K562 (cell line): ENCODE data around the gene GLRA2. TPM values are rescaled to one million over a fixed set of nuclear protein-coding genes. Genes with fewer than 3 reads are reported as not detected.

Experiments used
- ATAC-seq: fragments of 200-7000 bp; cut with Tn5 transposase; 3 replicates; pipeline ENCODE4 v1.9.1; 2020; ENCODE audit warnings: moderate library complexity
- BruUV-seq: library from RNA; stranded (reverse); fragments of 400-500 nt; replicated peaks from 2 replicates; lab custom pipeline; 2021; lab: Mats Ljungman, UMichigan
- CTCF ChIA-PET: fragments of 300-600 bp; formaldehyde crosslinking; extraction: SDS; loops from one replicate; lab custom pipeline; 2021; ENCODE audit warnings: low intra/inter-chr PET ratio; lab: Yijun Ruan, JAX
- POLR2A ChIA-PET: fragments of 300-600, 350-650 bp; sonication (Branson Sonifier 250); formaldehyde crosslinking; extraction: SDS; loops from one replicate; lab custom pipeline; 2021; ENCODE audit warnings: antibody characterized with exemption, inconsistent platforms; lab: Yijun Ruan, JAX
- DNase-seq, 4 experiments: peaks; one replicate each; pipeline versions ENCODE4 v3.0.0 to v3.0.0-alpha.2; 2011 to 2018; ENCODE audit warnings: low spot score in 3 of 4, mixed read lengths in 3 of 4; ENCODE audit errors: extremely low read depth in 1 of 4
- FAIRE-seq: peaks from 2 replicates; lab custom pipeline; 2011; peaks lifted over from hg19 to GRCh38; lab: Jason Lieb, UNC
- H2AFZ ChIP-seq: 2 replicates; pipeline ENCODE4 v1.6.0; 2011; ENCODE audit warnings: low read depth, low read length, control low read depth, inconsistent platforms
- H3K27ac ChIP-seq: fragments of 200-600 bp; 3 replicates; pipeline ENCODE4 v1.8.0; 2011; ENCODE audit warnings: low read depth, mild to moderate bottlenecking, control low read depth, inconsistent platforms, low read length, moderate library complexity, mixed read lengths; ENCODE audit errors: extremely low read depth
- H3K27me3 ChIP-seq, 2 experiments: fragments of 300-600 bp in 1 of 2; 2 replicates in 1 of 2; 3 replicates in 1 of 2; pipeline versions ENCODE4 v1.6.0 to v1.8.0; 2011; ENCODE audit warnings: inconsistent platforms in 2 of 2, low read length in 2 of 2, mild to moderate bottlenecking in 1 of 2, mixed read lengths in 1 of 2, moderate library complexity in 1 of 2; ENCODE audit not compliant: control insufficient read depth in 2 of 2, insufficient read depth in 2 of 2
- H3K36me3 ChIP-seq: fragments of 300-600 bp; 3 replicates; pipeline ENCODE4 v1.8.0; 2011; ENCODE audit warnings: mild to moderate bottlenecking, low read length, inconsistent platforms; ENCODE audit not compliant: control insufficient read depth, insufficient read depth
- H3K4me1 ChIP-seq, 2 experiments: fragments of 200-600 bp in 1 of 2; replicated peaks in 1 of 2; 2 replicates in 1 of 2; 3 replicates in 1 of 2; pipeline versions ENCODE4 v1.5.1 to v1.8.0; 2011; ENCODE audit warnings: inconsistent platforms in 2 of 2, low read length in 2 of 2, mild to moderate bottlenecking in 1 of 2, mixed read lengths in 1 of 2, moderate library complexity in 1 of 2; ENCODE audit not compliant: control insufficient read depth in 2 of 2, insufficient read depth in 2 of 2
- H3K4me2 ChIP-seq: 2 replicates; pipeline ENCODE4 v1.6.1; 2011; ENCODE audit warnings: low read length, control low read depth, inconsistent platforms, mixed read lengths; ENCODE audit not compliant: insufficient read depth
- H3K4me3 ChIP-seq: fragments of 200-600 bp; sonication (generic), shearing (Covaris generic); 2 replicates; pipeline ENCODE4 v1.5.1; 2016; ENCODE audit warnings: control low read depth, inconsistent platforms
- H3K79me2 ChIP-seq: fragments of 200-600 bp; 3 replicates; pipeline ENCODE4 v1.8.0; 2011; ENCODE audit warnings: low read length, inconsistent platforms; ENCODE audit not compliant: control insufficient read depth, insufficient read depth
- H3K9ac ChIP-seq, 2 experiments: 2 replicates each; pipeline versions ENCODE4 v1.6.0 to v1.6.1; 2011; ENCODE audit warnings: low read depth in 2 of 2, low read length in 2 of 2, control low read depth in 1 of 2, inconsistent platforms in 1 of 2, mild to moderate bottlenecking in 1 of 2, mixed read lengths in 1 of 2; ENCODE audit not compliant: insufficient read depth in 1 of 2
- H3K9me1 ChIP-seq: one replicate; pipeline ENCODE4 v1.6.0; 2011; ENCODE audit warnings: inconsistent platforms, mild to moderate bottlenecking, low read length, moderate library complexity; ENCODE audit not compliant: control insufficient read depth, insufficient read depth
- H3K9me3 ChIP-seq: replicated peaks from 2 replicates; pipeline ENCODE4 v1.5.1; 2011; ENCODE audit warnings: low read depth, low read length, inconsistent platforms; ENCODE audit not compliant: control insufficient read depth, insufficient read depth
- H4K20me1 ChIP-seq: replicated peaks from 2 replicates; pipeline ENCODE4 v1.6.1; 2011; ENCODE audit warnings: low read length, inconsistent platforms, mixed read lengths; ENCODE audit not compliant: control insufficient read depth, insufficient read depth
- ARID3B ChIP-seq: fragments of 250-450 bp; sonication (Bioruptor Pico); IDR thresholded peaks from 2 replicates; pipeline ENCODE4 v1.4.0; 2020; ENCODE audit warnings: borderline replicate concordance
- BCOR ChIP-seq: fragments of 450-650 bp; IDR thresholded peaks from 2 replicates; pipeline ENCODE4 v1.6.1; 2016
- SAFB2 ChIP-seq: fragments of 200-400 bp; formaldehyde crosslinking; IDR thresholded peaks from 2 replicates; pipeline ENCODE4 v1.6.1; 2018; ENCODE audit warnings: borderline replicate concordance, low read length, low read depth, moderate library complexity; ENCODE audit not compliant: severe bottlenecking
- SIX5 ChIP-seq, 2 experiments: IDR thresholded peaks; 2 replicates each; pipeline ENCODE4 v1.6.1; 2011; ENCODE audit warnings: low read length in 2 of 2, borderline replicate concordance in 1 of 2, low read depth in 1 of 2, mild to moderate bottlenecking in 1 of 2, moderate library complexity in 1 of 2; ENCODE audit not compliant: insufficient read depth in 1 of 2
- STAT5A ChIP-seq: IDR thresholded peaks from 2 replicates; pipeline ENCODE4 v1.6.1; 2012; ENCODE audit warnings: low read length, inconsistent platforms, borderline replicate concordance
- ZBTB12 ChIP-seq: fragments of 250-450 bp; sonication (Bioruptor Pico); IDR thresholded peaks from 2 replicates; pipeline ENCODE4 v1.4.0; 2020
- ZNF165 ChIP-seq: fragments of 250-450 bp; sonication (Bioruptor Pico); IDR thresholded peaks from 2 replicates; pipeline ENCODE4 v1.4.0; 2020; ENCODE audit warnings: borderline replicate concordance
- ZNF263 ChIP-seq: sonication (generic); formaldehyde crosslinking; IDR thresholded peaks from 2 replicates; pipeline ENCODE4 v1.8.0; 2022; ENCODE audit warnings: mild to moderate bottlenecking, missing genetic modification reagents, borderline replicate concordance
- in situ Hi-C: fragments of 300-500 bp; cut with MboI; formaldehyde crosslinking; loops from 4 replicates; pipeline ENCODE4 v1.15.0; 2018; ENCODE audit warnings: inconsistent platforms, mixed read lengths
- intact Hi-C: fragments of 100-400 bp; cut with micrococcal nuclease; formaldehyde crosslinking; loops from 2 replicates; pipeline ENCODE4 v1.14.2; 2022
- polyA plus RNA-seq, 8 experiments: library from polyadenylated mRNA; depleted of rRNA in 4 of 8; stranded (reverse) in 5 of 8; unstranded in 3 of 8; fragments of >200 nt; fragmentation: Nextera tagmentation in 2 of 8; fragmentation: Illumina TruSeq in 1 of 8; extraction: Ambion mirVana in 2 of 8; extraction: Trizol in 1 of 8; gene quantifications; 2 replicates each; pipeline versions ENCODE4 v1.2.1 to v1.2.3, GENCODE V29; 2011 to 2014; ENCODE audit warnings: inconsistent platforms in 1 of 8, missing spikeins in 1 of 8
- total RNA-seq, 7 experiments: library from RNA; depleted of rRNA in 6 of 7; stranded (reverse); fragments of >200 nt in 6 of 7; fragmentation: Illumina TruSeq in 2 of 7; extraction: Trizol in 2 of 7; gene quantifications; 2 replicates each; pipeline versions ENCODE4 v1.2.1 to v1.2.3, GENCODE V29; 2011 to 2021; ENCODE audit warnings: low replicate concordance in 1 of 7

Gene GLRA2
- total and polyA plus RNA-seq, 9 of the 15 experiments (the other 6 are each of a cell fraction or from before 2014, with no cell fraction given), result not detected

GRCh38 chrX:14700982-14701381 is 171.6 kb downstream of the GLRA2 start (continued):
- TF ChIP-seq ZNF263 (CRISPR knock-in tag) (no peak), ZBTB12 (CRISPR knock-in tag) (no peak), SIX5 (IDR thresholded peaks at IDR 0.05; ENCODE audit: borderline replicate concordance in 1 of 2, insufficient read depth in 1 of 2, low read depth in 1 of 2, low read length in 2 of 2) (no peak)
- TF ChIP-seq, all 486 proteins: peak for 0

GRCh38 chrX:14702145-14702544 is 172.8 kb downstream of the GLRA2 start:
- ATAC-seq (no peak), DNase-seq (no peak), FAIRE-seq (no peak)
- BruUV-seq, result no TSS peak
- Histone ChIP-seq H3K4me2 (no peak overlapping the region), H4K20me1 (no peaks in the 10 kb centered on the region), H3K36me3 (no peaks in the 10 kb centered on the region), H3K9me3 (no peaks in the 10 kb centered on the region), H3K27ac (no peak overlapping the region), H2AFZ (no peak overlapping the region), H3K4me1 (no peaks in the 10 kb centered on the region), H3K79me2 (no peaks in the 10 kb centered on the region), H3K4me3 (no peak overlapping the region), H3K27me3 (no peaks in the 10 kb centered on the region), H3K9ac (no peak overlapping the region), H3K9me1 (no peaks in the 10 kb centered on the region)
- CTCF ChIA-PET, result no interaction called here
- in situ Hi-C loops, result no loop called here
- TF ChIP-seq ARID3B (CRISPR knock-in tag) (no peak), SAFB2 (no peak), BCOR (no peak), ZNF165 (CRISPR knock-in tag) (no peak), STAT5A (no peak)
- intact Hi-C loops, result no loop called here
- POLR2A ChIA-PET, result no interaction called here
